DOHH2 (cell line): ENCODE results near the gene URB2.

Experiments
- EZH2phosphoT487 ChIP-seq: fragments of 200-600 bp; sonication (generic); IDR thresholded peaks from 2 replicates; pipeline ENCODE4 v1.6.1; 2017; ENCODE audit warnings: borderline replicate concordance, mild to moderate bottlenecking, antibody characterized with exemption, low read length, moderate library complexity, mixed read lengths
- TF ChIP-seq, protein P1 (sequence below): fragments of 200-600 bp; sonication (generic); IDR thresholded peaks from one replicate; pipeline ENCODE4 v1.5.1; 2014; ENCODE audit warnings: antibody characterized with exemption, mild to moderate bottlenecking, low read depth, low read length; ENCODE audit not compliant: poor library complexity, severe bottlenecking

DNA sequence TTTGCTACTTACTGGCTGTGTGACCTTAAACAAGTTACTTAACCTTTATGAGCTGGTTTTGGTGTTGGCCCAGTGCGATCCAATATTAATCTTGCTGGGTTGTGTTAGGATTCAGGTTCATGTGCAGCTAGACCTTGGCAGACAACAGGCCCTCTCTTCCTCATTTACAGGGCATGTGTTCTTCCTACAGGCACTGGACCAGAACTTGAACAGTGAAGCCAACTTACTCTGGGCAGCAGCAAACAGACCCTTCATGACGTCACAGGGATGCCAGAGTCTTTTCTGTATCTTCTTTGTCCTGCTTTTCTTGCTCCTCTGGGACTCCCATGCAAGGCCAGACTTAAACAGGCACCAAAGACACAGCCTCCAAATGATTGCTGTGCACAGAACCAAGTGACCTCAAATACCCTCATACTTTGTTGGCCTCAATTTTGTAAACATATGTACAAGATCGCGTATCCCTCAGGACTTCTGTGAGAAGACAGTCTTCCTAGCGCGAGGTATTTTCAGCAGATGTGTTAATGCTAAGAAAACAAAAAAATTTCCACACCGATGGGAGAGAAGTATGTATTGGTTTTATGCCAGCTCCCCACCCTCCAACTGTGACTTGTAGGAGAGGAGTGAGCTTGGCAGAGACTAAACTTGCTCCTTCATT is 73.7 kb downstream of the URB2 start:
- TF ChIP-seq, protein P1, sequence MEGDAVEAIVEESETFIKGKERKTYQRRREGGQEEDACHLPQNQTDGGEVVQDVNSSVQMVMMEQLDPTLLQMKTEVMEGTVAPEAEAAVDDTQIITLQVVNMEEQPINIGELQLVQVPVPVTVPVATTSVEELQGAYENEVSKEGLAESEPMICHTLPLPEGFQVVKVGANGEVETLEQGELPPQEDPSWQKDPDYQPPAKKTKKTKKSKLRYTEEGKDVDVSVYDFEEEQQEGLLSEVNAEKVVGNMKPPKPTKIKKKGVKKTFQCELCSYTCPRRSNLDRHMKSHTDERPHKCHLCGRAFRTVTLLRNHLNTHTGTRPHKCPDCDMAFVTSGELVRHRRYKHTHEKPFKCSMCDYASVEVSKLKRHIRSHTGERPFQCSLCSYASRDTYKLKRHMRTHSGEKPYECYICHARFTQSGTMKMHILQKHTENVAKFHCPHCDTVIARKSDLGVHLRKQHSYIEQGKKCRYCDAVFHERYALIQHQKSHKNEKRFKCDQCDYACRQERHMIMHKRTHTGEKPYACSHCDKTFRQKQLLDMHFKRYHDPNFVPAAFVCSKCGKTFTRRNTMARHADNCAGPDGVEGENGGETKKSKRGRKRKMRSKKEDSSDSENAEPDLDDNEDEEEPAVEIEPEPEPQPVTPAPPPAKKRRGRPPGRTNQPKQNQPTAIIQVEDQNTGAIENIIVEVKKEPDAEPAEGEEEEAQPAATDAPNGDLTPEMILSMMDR = no peak
- no peak for TF ChIP-seq EZH2phosphoT487
